COLO668 (cell line): ENCODE data around the gene BAZ2B.

Experiments
- DNase-seq: peaks from one replicate; lab custom pipeline; 2025; ENCODE audit not compliant: unreplicated experiment; lab: John Stamatoyannopoulos, UW

BAZ2B gene

GRCh38 chr2:159573846-159574606 is 42.3 kb downstream of the BAZ2B start:
- DNase-seq = no peak

GRCh38 chr2:159573294-159573693 is 43.1 kb downstream of the BAZ2B start:
- no peak for DNase-seq

- DNase-seq = no peak
These were observed 43.9 kb downstream of the BAZ2B start for GRCh38 chr2:159572459-159572858.

- no peak for DNase-seq
These were observed 44.6 kb downstream of the BAZ2B start for GRCh38 chr2:159571540-159572260.

GRCh38 chr2:159564081-159564480 is 52.3 kb downstream of the BAZ2B start:
- DNase-seq = no peak

GRCh38 chr2:159562248-159562647 is 54.1 kb downstream of the BAZ2B start:
- no peak for DNase-seq

GRCh38 chr2:159561786-159562185 is 54.6 kb downstream of the BAZ2B start:
- no peak for DNase-seq

- no peak for DNase-seq
These were observed 55.1 kb downstream of the BAZ2B start for GRCh38 chr2:159561242-159561641.

- DNase-seq = no peak
These were observed 57.3 kb downstream of the BAZ2B start for GRCh38 chr2:159559034-159559433.

GRCh38 chr2:159558479-159558878 is 57.9 kb downstream of the BAZ2B start:
- DNase-seq = no peak

GRCh38 chr2:159557437-159558034 is 58.8 kb downstream of the BAZ2B start:
- no peak for DNase-seq

- no peak for DNase-seq
These were observed 60.5 kb downstream of the BAZ2B start for GRCh38 chr2:159555651-159556392.

- no peak for DNase-seq
These were observed 62.6 kb downstream of the BAZ2B start for GRCh38 chr2:159553727-159554126.

- DNase-seq = no peak
These were observed 64.5 kb downstream of the BAZ2B start for GRCh38 chr2:159551806-159552205.

GRCh38 chr2:159550231-159550630 is 66.1 kb downstream of the BAZ2B start:
- no peak for DNase-seq

- DNase-seq = no peak
These were observed 67.1 kb downstream of the BAZ2B start for GRCh38 chr2:159549234-159549633.

GRCh38 chr2:159546716-159547430 is 69.5 kb downstream of the BAZ2B start:
- DNase-seq = no peak

- no peak for DNase-seq
These were observed 70.3 kb downstream of the BAZ2B start for GRCh38 chr2:159546039-159546438.

- DNase-seq = no peak
These were observed 71.3 kb downstream of the BAZ2B start for GRCh38 chr2:159545085-159545484.

- no peak for DNase-seq
These were observed 74.2 kb downstream of the BAZ2B start for GRCh38 chr2:159542101-159542500.

GRCh38 chr2:159539701-159540100 is 76.6 kb downstream of the BAZ2B start:
- DNase-seq = no peak
